Liver (tissue), 3 donors: ENCODE results near the gene KLHL2.

Source experiments
- ATF3 ChIP-seq: IDR thresholded peaks from 2 replicates; pipeline ENCODE4 v1.6.1; 2016; ENCODE audit warnings: antibody characterized with exemption
- CTCF ChIP-seq: fragments of 150-350 bp; IDR thresholded peaks from 2 replicates; pipeline ENCODE4 v1.5.1; 2017; ENCODE audit warnings: improper control_type of control experiment, low read depth, low read length; ENCODE audit not compliant: missing input control
- EGR1 ChIP-seq, 2 donors: IDR thresholded peaks; 2 replicates each; pipeline ENCODE4 v1.6.1; 2016 to 2018; ENCODE audit warnings: antibody characterized with exemption in 2 of 2, low read depth in 2 of 2
- FOXA1 ChIP-seq: IDR thresholded peaks from 2 replicates; pipeline ENCODE4 v1.6.1; 2016; ENCODE audit warnings: antibody characterized with exemption
- GABPA ChIP-seq, 2 donors: IDR thresholded peaks in 1 of 2; conservative IDR thresholded peaks in 1 of 2; 2 replicates each; pipeline ENCODE4 v1.6.1; 2016; ENCODE audit warnings: antibody characterized with exemption in 2 of 2, mild to moderate bottlenecking in 1 of 2, moderate library complexity in 1 of 2
- JUND ChIP-seq, 2 donors: IDR thresholded peaks; 2 replicates each; pipeline ENCODE4 v1.6.1; 2016; ENCODE audit warnings: antibody characterized with exemption in 2 of 2
- MAX ChIP-seq: IDR thresholded peaks from 2 replicates; pipeline ENCODE4 v1.6.1; 2016; ENCODE audit warnings: antibody characterized with exemption
- NR2F2 ChIP-seq: IDR thresholded peaks from 2 replicates; pipeline ENCODE4 v1.6.1; 2016; ENCODE audit warnings: antibody characterized with exemption
- RAD21 ChIP-seq, 2 donors: IDR thresholded peaks; 2 replicates each; pipeline ENCODE4 v1.6.1; 2016; ENCODE audit warnings: antibody characterized with exemption in 2 of 2, mild to moderate bottlenecking in 2 of 2
- REST ChIP-seq: IDR thresholded peaks from 2 replicates; pipeline ENCODE4 v1.6.1; 2016; ENCODE audit warnings: antibody characterized with exemption, mild to moderate bottlenecking
- SP1 ChIP-seq: IDR thresholded peaks from 2 replicates; pipeline ENCODE4 v1.6.1; 2018; ENCODE audit warnings: antibody characterized with exemption, mild to moderate bottlenecking
- ZBTB33 ChIP-seq: IDR thresholded peaks from 2 replicates; pipeline ENCODE4 v1.6.1; 2016; ENCODE audit warnings: antibody characterized with exemption
- donor health status: healthy.
- donor health status: healthy.

- TF ChIP-seq CTCF (no peak), JUND (IDR thresholded peaks at IDR 0.05) (no peak), ATF3 (no peak), RAD21 (IDR thresholded peaks at IDR 0.05) (no peak), SP1 (no peak), GABPA (IDR thresholded peaks at IDR 0.05 in 1 of 2, conservative IDR thresholded peaks at IDR 0.05 in 1 of 2) (no peak), NR2F2 (no peak), EGR1 (IDR thresholded peaks at IDR 0.05; ENCODE audit: low read depth in 2 of 2) (no peak), MAX (no peak), REST (no peak), ZBTB33 (no peak), FOXA1 (no peak)
These were observed 112.1 kb downstream of the KLHL2 start for GRCh38 chr4:165319509-165319908.
